Activated T-cell treated with anti-CD3 and anti-CD28 coated beads for 48 hours (primary cell): ENCODE data around the gene MLH1.
"Not testable (repeated sequence)": the region's sequence is repeated elsewhere in the genome, so short reads cannot be mapped to it uniquely, and the experiment has no call there.

Source experiments
- DNase-seq: peaks from one replicate; pipeline ENCODE4 v3.0.0-alpha.2; 2020; ENCODE audit warnings: low read depth

The MLH1 gene

GRCh38 chr3:36993326-36994283 lies at the start of gene MLH1:
Gene MLH1 (plus strand): TSS chr3:36993518. CDS start chr3:36993548, 30 bp downstream.
- peak; percentile 89 for DNase-seq

DNA sequence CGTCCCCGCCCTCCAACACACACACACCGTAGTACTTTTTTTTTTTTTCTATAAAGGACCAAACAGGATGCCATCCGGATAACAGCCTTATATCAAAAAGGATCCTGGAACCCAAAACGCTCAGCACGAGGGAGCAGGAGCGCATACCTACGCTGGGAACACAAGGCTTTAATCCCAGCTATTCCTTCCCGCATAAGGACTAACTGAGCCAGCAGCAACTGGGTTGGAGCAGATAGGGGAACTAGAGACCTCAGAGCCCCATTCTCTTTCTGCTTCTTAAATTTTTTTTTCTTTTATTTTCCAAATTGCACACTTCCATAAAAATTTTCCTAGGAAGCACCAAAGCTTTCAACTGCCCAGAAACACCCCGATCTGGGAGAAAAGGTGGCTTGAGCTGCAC lies 49.7 kb upstream of the MLH1 start:
- no peak for DNase-seq

GRCh38 chr3:36944012-36944640 lies 49.2 kb upstream of the MLH1 start:
- peak; percentile 35 for DNase-seq

- peak; percentile 73 for DNase-seq
These were observed 48.6 kb upstream of the MLH1 start, which contains the start of gene TRANK1 for GRCh38 chr3:36944641-36945270. Gene TRANK1 (minus strand): TSS chr3:36945054. CDS start chr3:36944809, 245 bp downstream.

DNA sequence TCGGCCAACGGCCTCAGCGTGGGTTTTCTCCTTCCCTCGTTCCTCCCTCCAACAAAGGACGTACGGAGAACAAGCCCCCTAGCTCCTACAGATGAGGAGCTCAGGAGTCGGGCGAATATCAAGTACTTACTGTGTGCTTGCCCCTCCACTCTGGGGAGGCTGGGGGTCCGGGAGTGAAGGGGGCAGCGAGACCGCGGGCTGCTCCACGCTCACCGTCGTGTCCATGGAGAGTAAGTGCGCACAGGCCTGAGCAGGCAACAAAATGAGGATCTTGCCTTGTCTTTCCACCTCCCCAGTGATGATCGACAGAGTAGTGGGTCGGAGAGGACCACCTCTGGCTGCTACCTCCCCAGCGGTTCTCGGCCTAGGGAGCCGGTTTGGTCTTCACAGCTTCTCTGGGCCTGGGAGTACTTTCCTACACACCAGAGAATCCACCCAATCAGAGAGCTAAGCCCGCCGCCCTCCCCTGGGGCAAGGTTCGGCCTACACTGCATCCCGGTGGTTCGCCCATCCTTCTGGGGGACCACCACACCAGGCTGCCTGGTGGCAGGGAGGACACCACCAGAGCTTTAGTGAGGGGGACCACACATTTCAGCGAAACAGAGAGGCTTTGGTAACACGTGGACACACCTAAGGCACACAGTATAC lies 47.9 kb upstream of the MLH1 start:
- no peak for DNase-seq

DNA sequence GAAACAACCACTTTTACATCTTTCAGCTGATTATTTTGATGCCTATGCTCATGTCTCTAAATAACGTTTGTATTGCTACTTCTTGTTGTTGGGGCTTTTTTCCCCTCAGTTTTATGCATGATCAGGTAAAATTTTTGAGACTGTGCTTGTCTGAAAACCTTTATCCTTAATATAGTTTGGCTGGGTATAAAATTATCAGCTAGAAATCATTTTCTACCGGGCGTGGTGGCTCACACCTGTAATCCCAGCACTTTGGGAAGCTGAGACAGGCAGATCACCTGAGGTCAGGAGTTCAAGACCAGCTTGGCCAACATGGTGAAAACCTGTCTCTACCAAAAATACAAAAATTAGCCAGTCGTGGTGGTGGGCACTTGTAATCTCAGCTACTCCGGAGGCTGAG lies 45.5 kb upstream of the MLH1 start:
- DNase-seq: not testable (repeated sequence)

GRCh38 chr3:36954452-36955134 lies 38.7 kb upstream of the MLH1 start:
- no peak for DNase-seq

DNA sequence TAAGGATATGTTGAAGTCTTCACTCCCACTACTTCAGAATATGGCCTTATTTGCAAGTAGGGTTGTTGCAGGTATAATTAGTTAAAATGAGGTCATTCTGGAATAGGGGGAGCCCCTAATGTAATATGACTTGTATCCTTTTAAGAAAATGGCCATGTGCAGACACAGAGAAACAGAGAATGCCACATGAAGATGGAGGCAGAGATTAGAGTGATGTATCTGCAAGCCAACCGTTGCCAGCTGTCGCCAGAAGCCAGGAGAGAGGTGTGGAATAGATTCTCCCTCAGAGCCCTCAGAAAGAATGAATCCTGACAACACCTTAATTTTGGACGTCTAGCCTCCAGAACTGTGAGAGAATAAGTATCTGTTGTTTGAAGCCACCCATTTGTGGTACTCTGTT lies 37.2 kb upstream of the MLH1 start:
- DNase-seq: no peak

GRCh38 chr3:36957063-36957462 lies 36.3 kb upstream of the MLH1 start:
- DNase-seq: no peak

- DNase-seq: no peak
These were observed 35.2 kb upstream of the MLH1 start for GRCh38 chr3:36957862-36958686.

DNA sequence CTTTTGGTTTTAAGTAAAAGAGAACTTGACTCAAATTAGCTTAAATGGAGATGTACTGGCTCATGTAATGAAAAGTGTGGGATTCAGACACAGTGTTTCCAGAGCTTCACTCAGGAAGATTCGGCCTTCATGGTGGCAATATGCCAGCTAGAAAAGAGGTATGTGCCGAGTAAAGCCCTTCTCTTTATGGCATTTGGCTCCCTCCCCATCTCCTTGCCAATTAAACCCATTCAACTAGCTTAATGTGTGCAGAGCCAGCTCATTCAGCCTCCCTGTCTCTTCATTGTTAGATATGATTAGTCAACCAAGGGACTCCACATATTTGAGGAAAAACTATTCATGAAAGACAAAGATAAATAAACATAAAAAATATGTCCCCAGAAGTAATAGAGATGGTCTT lies 33.5 kb upstream of the MLH1 start:
- no peak for DNase-seq

DNA sequence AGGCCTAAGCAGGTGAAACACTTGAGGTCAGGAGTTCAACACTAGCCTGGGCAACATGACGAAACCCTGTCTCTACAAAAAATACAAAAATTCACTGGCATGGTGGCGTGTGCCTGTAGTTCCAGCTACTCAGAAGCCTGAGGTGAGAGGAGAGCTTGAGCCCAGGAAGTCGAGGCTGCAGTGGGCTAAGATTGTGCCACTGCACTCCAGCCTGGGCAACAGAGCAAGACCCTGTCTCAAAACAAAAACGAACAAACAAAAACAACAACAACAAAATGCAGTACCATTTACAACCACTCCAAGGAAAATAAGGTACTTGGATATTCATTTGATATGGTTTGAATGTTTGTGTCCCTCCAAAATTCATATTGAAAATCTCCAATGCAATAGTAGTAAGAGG lies 32.8 kb upstream of the MLH1 start:
- DNase-seq: no peak

DNA sequence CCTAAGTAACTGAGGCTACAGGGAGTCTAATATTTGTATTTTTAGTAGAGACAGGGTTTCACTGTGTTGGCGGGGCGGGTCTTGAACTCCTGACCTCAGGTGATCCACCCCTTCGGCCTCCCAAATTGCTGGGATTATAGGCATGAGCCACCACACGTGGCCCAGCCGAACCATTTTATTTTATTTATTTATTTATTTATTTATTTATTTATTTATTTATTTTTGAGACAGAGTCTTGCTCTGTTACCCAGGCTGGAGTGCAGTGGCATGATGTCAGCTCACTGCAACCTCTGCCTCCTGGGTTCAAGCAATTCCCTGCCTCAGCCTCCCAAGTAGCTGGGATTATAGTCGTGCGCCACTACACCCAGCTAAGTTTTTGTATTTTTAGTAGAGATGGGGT lies 30.3 kb upstream of the MLH1 start:
- DNase-seq: not testable (repeated sequence)

GRCh38 chr3:36964331-36964730 lies 29.0 kb upstream of the MLH1 start:
- DNase-seq: no peak

DNA sequence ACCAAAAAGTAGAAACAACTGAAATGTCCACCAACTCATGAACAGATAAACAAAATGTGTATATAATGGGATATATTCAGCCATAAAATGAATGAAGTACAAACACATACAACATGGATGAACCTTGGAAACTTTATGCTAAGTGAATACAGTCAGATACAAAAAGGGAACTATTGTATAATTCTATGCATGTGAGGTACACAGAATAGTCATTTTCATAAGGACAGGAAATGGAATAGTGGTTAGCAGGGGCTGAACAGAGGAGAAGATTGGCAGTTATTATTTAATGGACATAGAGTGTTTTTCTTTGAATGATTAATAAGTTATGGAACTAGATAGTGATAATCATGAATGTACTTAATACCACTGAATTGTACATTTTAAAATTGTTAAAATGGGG lies 28.5 kb upstream of the MLH1 start:
- no peak for DNase-seq

GRCh38 chr3:36965440-36965839 lies 27.9 kb upstream of the MLH1 start:
- no peak for DNase-seq

DNA sequence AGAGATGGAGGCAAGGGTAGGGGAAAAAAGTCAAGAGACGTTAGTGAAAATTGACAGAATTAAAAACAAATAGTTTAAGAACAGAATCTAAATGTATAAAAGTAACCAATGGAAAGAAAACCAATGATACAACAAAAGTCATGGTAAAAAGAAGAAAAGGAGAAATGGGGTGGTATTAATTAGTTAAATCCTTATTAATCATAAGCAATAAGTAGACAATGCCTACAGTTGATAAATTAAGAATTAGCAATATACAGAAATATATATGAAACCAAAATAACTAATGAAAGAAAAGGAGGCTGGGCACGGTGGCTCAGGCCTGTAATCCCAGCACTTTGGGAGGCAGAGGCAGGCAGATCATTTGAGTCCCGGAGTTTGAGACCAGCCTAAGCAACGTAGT lies 24.2 kb upstream of the MLH1 start:
- no peak for DNase-seq

DNA sequence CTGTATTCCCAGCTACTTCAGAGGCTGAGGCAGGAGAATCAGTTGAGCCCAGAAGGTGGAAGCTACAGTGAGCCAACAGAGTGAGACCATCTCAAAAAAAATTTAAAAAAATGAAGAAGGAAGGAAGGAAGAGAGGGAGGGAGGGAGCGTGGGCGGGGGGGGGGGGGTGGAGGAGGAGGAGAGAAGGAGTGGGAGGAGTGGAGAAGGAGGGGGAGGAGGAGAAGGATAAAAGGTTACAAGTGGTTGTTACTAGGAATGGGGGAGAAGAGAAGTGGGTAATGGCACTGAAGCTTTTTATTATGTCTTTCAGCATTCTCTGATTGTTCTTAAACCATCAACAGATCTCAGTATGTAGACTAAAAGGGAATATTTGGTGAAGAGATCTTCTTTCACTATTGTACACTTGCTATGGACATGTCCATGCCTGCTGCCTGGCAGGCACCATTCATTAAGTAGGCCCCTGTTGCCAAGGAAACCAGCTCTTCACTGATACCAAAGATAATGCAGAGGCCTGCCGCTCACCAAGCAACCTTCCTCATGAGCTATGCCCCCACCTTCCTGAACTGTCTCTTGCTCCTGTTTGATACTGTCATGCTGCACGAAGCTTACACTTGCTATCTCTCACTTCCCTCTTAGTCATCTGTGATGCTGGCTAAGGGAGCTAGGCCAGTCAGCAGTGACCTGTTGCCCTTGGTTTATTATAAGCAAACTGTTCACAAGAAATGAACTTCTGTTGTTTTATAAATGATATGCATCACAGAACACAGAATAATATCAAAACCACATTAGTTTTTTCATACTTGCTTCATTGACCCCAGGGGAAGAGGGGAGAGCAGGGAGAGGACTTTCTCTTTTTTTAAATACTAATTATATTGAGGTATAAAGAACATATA lies 23.5 kb upstream of the MLH1 start:
- peak; percentile 19 for DNase-seq

- DNase-seq: no peak
These were observed 21.2 kb upstream of the MLH1 start for GRCh38 chr3:36972163-36972562.

DNA sequence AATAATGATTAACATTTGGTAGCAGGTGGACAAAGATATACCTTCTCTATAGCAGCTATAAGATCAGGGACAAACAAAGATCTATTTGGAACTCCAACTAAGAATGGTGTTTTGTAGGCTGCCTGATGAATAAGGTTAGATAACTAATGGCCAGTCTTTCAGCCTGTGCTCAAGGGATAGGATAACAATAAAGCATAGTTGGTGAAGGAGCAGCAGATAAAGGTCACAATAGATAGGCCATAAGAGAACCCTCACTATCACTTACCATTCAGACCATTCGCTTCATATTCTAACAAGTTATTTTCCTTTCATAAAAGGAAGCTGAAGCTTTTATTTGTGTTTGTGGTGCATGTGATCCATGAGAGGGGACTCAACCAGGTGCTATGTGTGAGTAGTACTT lies 20.2 kb upstream of the MLH1 start:
- DNase-seq: no peak
